HepG2 (cell line): ENCODE results near the gene ACSS1. TPM values are rescaled to one million over a fixed set of nuclear protein-coding genes. Genes with fewer than 3 reads are reported as not detected.

Experiments used
- ATAC-seq: fragments of 200-7000 bp; cut with Tn5 transposase; 3 replicates; pipeline ENCODE4 v1.9.1; 2020; ENCODE audit warnings: mild to moderate bottlenecking, moderate library complexity
- BruUV-seq: library from RNA; stranded (reverse); fragments of 400-500 nt; replicated peaks from 2 replicates; lab custom pipeline; 2021; lab: Mats Ljungman, UMichigan
- CTCF ChIA-PET: fragments of 300-600 bp; formaldehyde crosslinking; extraction: SDS; loops from one replicate; lab custom pipeline; 2021; ENCODE audit warnings: low total read pairs, inconsistent platforms, low intra/inter-chr PET ratio; lab: Yijun Ruan, JAX
- POLR2A ChIA-PET: fragments of 350-600 bp; sonication (Branson Sonifier 250); formaldehyde crosslinking; loops from one replicate; lab custom pipeline; 2020; ENCODE audit warnings: antibody characterized with exemption, inconsistent platforms; lab: Yijun Ruan, JAX
- DNase-seq: peaks from one replicate; pipeline ENCODE4 v3.0.0-alpha.2; 2015; ENCODE audit warnings: low spot score
- FAIRE-seq: peaks from 3 replicates; lab custom pipeline; 2011; peaks lifted over from hg19 to GRCh38; lab: Jason Lieb, UNC
- H2AFZ ChIP-seq: one replicate; pipeline ENCODE4 v1.6.1; 2011; ENCODE audit warnings: low read length, inconsistent platforms
- H3K27ac ChIP-seq: fragments of 300-600 bp; 3 replicates; pipeline ENCODE4 v1.8.0; 2011; ENCODE audit warnings: mixed run types, mild to moderate bottlenecking, mixed read lengths, low read length, inconsistent platforms; ENCODE audit not compliant: insufficient read depth; ENCODE audit errors: extremely low read length
- H3K27me3 ChIP-seq, 2 experiments: fragments of 200-600 bp in 1 of 2; 2 replicates in 1 of 2; 3 replicates in 1 of 2; pipeline versions ENCODE4 v1.6.0 to v1.8.0; 2011; ENCODE audit warnings: low read length in 2 of 2, mild to moderate bottlenecking in 2 of 2, moderate library complexity in 2 of 2, inconsistent platforms in 1 of 2; ENCODE audit not compliant: insufficient read depth in 2 of 2, control insufficient read depth in 1 of 2
- H3K36me3 ChIP-seq, 2 experiments: fragments of 200-600 bp in 1 of 2; replicated peaks in 1 of 2; 2 replicates in 1 of 2; 3 replicates in 1 of 2; pipeline versions ENCODE4 v1.5.1 to v1.8.0; 2011; ENCODE audit warnings: low read length in 2 of 2, inconsistent platforms in 1 of 2; ENCODE audit not compliant: insufficient read depth in 2 of 2, control insufficient read depth in 1 of 2
- H3K4me1 ChIP-seq: 2 replicates; pipeline ENCODE4 v1.5.1; 2012; ENCODE audit warnings: low read length, inconsistent platforms; ENCODE audit not compliant: insufficient read depth
- H3K4me2 ChIP-seq: 2 replicates; pipeline ENCODE4 v1.6.0; 2011; ENCODE audit warnings: low read depth, low read length, inconsistent platforms
- H3K4me3 ChIP-seq, 3 experiments: fragments of 200-600 bp in 1 of 3; sonication (generic), shearing (Covaris generic) in 1 of 3; replicated peaks in 1 of 3; 2 replicates each; pipeline ENCODE4 v1.5.1; 2011 to 2016; ENCODE audit warnings: low read length in 3 of 3, inconsistent platforms in 2 of 3, low read depth in 2 of 3, mild to moderate bottlenecking in 2 of 3, control low read depth in 1 of 3, mixed read lengths in 1 of 3; ENCODE audit not compliant: insufficient read depth in 1 of 3
- H3K79me2 ChIP-seq: one replicate; pipeline ENCODE4 v1.6.1; 2011; ENCODE audit warnings: low read length, inconsistent platforms; ENCODE audit not compliant: insufficient read depth
- H3K9ac ChIP-seq: 2 replicates; pipeline ENCODE4 v1.6.0; 2011; ENCODE audit warnings: mild to moderate bottlenecking, low read depth, low read length, inconsistent platforms; ENCODE audit not compliant: insufficient read depth
- H3K9me3 ChIP-seq: 2 replicates; pipeline ENCODE4 v1.5.1; 2012; ENCODE audit warnings: mild to moderate bottlenecking, low read length
- H4K20me1 ChIP-seq: 2 replicates; pipeline ENCODE4 v1.6.0; 2011; ENCODE audit warnings: inconsistent platforms, mild to moderate bottlenecking, low read length, moderate library complexity; ENCODE audit not compliant: insufficient read depth
- GTF3A ChIP-seq: sonication (generic); formaldehyde crosslinking; conservative IDR thresholded peaks from 2 replicates; pipeline ENCODE4 v1.4.0; 2020; ENCODE audit warnings: mild to moderate bottlenecking, missing genetic modification reagents
- MIXL1 ChIP-seq: IDR thresholded peaks from 2 replicates; pipeline ENCODE4 v1.6.1; 2016
- TCF7 ChIP-seq: sonication (generic); IDR thresholded peaks from 2 replicates; pipeline ENCODE4 v1.6.1; 2016; ENCODE audit warnings: antibody characterized with exemption, low read depth
- ZBTB40 ChIP-seq, 2 experiments: fragments of 450-650 bp in 1 of 2; sonication (generic) in 1 of 2; formaldehyde crosslinking in 1 of 2; IDR thresholded peaks; 2 replicates each; pipeline versions ENCODE4 v1.6.1 to v1.8.0; 2016 to 2022; ENCODE audit warnings: antibody characterized with exemption in 1 of 2, mild to moderate bottlenecking in 1 of 2, missing genetic modification reagents in 1 of 2
- WGBS: methylation state at CpG from one replicate; pipeline ENCODE4 v1.1.6; 2017; ENCODE audit warnings: low lambda C conversion rate; 5-methylcytosine and 5-hydroxymethylcytosine counted together
- in situ Hi-C: cut with HindIII; loops from 2 replicates; pipeline ENCODE4 v1.10.0; 2017; ENCODE audit warnings: low pct_unique_long_range_greater_than_20kb; ENCODE audit not compliant: extremely low pct_ligation_motif_present
- intact Hi-C: fragments of 100-400 bp; cut with micrococcal nuclease; formaldehyde crosslinking; loops from one replicate; pipeline ENCODE4 v1.10.0; 2022; ENCODE audit not compliant: unreplicated experiment
- polyA plus RNA-seq, 8 experiments: library from polyadenylated mRNA; depleted of rRNA in 3 of 8; stranded (reverse) in 7 of 8; unstranded in 1 of 8; fragments of >200 nt; fragmentation: Illumina TruSeq in 4 of 8; extraction: Trizol in 4 of 8; gene quantifications; 2 replicates each; pipeline versions ENCODE4 v1.2.1 to v1.2.3, GENCODE V29; 2011 to 2016; ENCODE audit warnings: low read depth in 4 of 8, missing spikeins in 1 of 8, mixed read lengths in 1 of 8; ENCODE audit not compliant: insufficient read depth in 1 of 8
- total RNA-seq, 5 experiments: library from RNA; depleted of rRNA; stranded (reverse); fragments of >200 nt; fragmentation: Illumina TruSeq; extraction: Trizol; gene quantifications; 2 replicates each; pipeline ENCODE4 v1.2.3, GENCODE V29; 2016; ENCODE audit warnings: low read depth in 1 of 5
- TF ChIP-seq, protein P1 (sequence below): sonication (generic); formaldehyde crosslinking; IDR thresholded peaks from 2 replicates; pipeline ENCODE4 v1.9.0; 2021; ENCODE audit warnings: missing genetic modification reagents, mild to moderate bottlenecking, borderline replicate concordance
- TF ChIP-seq, protein P2 (sequence below), 2 experiments: sonication (generic) in 1 of 2; formaldehyde crosslinking in 1 of 2; IDR thresholded peaks; 2 replicates each; pipeline versions ENCODE4 v1.4.0 to v1.6.1; 2016 to 2020; ENCODE audit warnings: borderline replicate concordance in 1 of 2, low read depth in 1 of 2, mild to moderate bottlenecking in 1 of 2, missing genetic modification reagents in 1 of 2

Gene ACSS1
- total and polyA plus RNA-seq, 2 of the 13 experiments (the other 11 are each of a cell fraction or from before 2014, with no cell fraction given): 15.2 to 41.6 TPM

- no peaks in the 10 kb centered on the region for H4K20me1 ChIP-seq
- peaks cover 0 to 31% of the 10 kb centered on the region in 2 experiments; a peak in 1 of 5 replicates for H3K27me3 ChIP-seq
- no peak overlapping the region for H3K27ac ChIP-seq
- no peaks in the 10 kb centered on the region for H3K36me3 ChIP-seq
- 14% methylated on average over 5 of the region's 5 CpGs for WGBS
- H3K9ac ChIP-seq: no peak overlapping the region
- in situ Hi-C loops: no loop called here
- H3K4me1 ChIP-seq: peaks cover 31% of the 10 kb centered on the region
- H3K79me2 ChIP-seq: no peaks in the 10 kb centered on the region
- H3K4me3 ChIP-seq: no peak overlapping the region
- intact Hi-C loops: no loop called here
- POLR2A ChIA-PET: interaction anchor here (0.7 kb wide), 1 partner anchor 63 kb away, joined by 3 read pairs; no protein-coding TSS in a partner anchor
- H3K9me3 ChIP-seq: no peaks in the 10 kb centered on the region
- CTCF ChIA-PET: no interaction called here
- no peak overlapping the region for H3K4me2 ChIP-seq
- BruUV-seq: no TSS peak
- ATAC-seq: peak; percentile 38
- no peak overlapping the region for H2AFZ ChIP-seq
- no peak for DNase-seq
- no peak for FAIRE-seq
- TF ChIP-seq GTF3A (CRISPR knock-in tag) (no peak), ZBTB40 (IDR thresholded peaks at IDR 0.05) (no peak), ZBTB40 (CRISPR knock-in tag; IDR thresholded peaks at IDR 0.05) (no peak), TCF7 (0 out of 2 replicates have a peak, but pooled peaks have one; percentile 24), MIXL1 (CRISPR knock-in tag) (no peak)
- TF ChIP-seq, protein P1, sequence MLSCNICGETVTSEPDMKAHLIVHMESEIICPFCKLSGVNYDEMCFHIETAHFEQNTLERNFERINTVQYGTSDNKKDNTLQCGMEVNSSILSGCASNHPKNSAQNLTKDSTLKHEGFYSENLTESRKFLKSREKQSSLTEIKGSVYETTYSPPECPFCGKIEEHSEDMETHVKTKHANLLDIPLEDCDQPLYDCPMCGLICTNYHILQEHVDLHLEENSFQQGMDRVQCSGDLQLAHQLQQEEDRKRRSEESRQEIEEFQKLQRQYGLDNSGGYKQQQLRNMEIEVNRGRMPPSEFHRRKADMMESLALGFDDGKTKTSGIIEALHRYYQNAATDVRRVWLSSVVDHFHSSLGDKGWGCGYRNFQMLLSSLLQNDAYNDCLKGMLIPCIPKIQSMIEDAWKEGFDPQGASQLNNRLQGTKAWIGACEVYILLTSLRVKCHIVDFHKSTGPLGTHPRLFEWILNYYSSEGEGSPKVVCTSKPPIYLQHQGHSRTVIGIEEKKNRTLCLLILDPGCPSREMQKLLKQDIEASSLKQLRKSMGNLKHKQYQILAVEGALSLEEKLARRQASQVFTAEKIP (CRISPR knock-in tag): no peak
- TF ChIP-seq, protein P2, sequence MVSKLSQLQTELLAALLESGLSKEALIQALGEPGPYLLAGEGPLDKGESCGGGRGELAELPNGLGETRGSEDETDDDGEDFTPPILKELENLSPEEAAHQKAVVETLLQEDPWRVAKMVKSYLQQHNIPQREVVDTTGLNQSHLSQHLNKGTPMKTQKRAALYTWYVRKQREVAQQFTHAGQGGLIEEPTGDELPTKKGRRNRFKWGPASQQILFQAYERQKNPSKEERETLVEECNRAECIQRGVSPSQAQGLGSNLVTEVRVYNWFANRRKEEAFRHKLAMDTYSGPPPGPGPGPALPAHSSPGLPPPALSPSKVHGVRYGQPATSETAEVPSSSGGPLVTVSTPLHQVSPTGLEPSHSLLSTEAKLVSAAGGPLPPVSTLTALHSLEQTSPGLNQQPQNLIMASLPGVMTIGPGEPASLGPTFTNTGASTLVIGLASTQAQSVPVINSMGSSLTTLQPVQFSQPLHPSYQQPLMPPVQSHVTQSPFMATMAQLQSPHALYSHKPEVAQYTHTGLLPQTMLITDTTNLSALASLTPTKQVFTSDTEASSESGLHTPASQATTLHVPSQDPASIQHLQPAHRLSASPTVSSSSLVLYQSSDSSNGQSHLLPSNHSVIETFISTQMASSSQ (IDR thresholded peaks at IDR 0.05; ENCODE audit: low read depth): no peak
- TF ChIP-seq, protein P2 (CRISPR knock-in tag; IDR thresholded peaks at IDR 0.05; ENCODE audit: borderline replicate concordance): no peak
Measured at GRCh38 chr20:25070821-25071473, 13.0 kb upstream of the ACSS1 start.
